ENCODE data around the gene MCM8. TPM values are rescaled to one million over a fixed set of nuclear protein-coding genes. Genes with fewer than 3 reads are reported as not detected.
A peak's percentile ranks its signal among the peaks of the same experiment; 100 is the strongest.

The MCM8 gene
- total RNA-seq, 4 donors from 2014 or later, result 4.0 to 5.6 (median 4.4) TPM

DNA sequence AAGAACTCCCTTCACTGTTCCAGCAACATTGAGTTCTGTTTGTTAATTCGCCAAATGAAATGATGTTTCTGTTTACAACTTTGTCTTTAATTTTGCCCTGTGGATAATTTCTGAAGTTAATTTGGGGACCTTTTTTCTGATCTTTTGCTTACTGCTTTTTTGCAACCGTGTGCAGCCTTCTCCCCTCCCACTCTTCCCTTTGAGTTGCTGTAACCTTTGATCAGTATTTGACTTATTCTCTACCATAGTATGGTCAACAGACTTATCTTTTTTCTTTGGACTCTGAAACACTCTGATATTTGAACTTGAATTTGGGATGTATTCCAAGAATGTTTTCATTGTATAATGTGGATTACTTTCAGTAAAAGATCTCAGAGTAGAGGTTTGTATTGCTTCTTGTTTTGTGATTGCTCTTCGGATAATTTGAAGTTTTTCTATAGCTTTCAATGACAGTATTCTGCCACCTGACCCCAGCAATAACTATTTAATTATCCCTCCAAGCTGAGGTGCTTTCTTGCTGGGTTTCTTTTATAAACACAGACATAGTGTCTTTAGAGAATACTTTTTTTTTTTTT, 57.2 kb downstream of the MCM8 start:
- TF ChIP-seq, protein P1, sequence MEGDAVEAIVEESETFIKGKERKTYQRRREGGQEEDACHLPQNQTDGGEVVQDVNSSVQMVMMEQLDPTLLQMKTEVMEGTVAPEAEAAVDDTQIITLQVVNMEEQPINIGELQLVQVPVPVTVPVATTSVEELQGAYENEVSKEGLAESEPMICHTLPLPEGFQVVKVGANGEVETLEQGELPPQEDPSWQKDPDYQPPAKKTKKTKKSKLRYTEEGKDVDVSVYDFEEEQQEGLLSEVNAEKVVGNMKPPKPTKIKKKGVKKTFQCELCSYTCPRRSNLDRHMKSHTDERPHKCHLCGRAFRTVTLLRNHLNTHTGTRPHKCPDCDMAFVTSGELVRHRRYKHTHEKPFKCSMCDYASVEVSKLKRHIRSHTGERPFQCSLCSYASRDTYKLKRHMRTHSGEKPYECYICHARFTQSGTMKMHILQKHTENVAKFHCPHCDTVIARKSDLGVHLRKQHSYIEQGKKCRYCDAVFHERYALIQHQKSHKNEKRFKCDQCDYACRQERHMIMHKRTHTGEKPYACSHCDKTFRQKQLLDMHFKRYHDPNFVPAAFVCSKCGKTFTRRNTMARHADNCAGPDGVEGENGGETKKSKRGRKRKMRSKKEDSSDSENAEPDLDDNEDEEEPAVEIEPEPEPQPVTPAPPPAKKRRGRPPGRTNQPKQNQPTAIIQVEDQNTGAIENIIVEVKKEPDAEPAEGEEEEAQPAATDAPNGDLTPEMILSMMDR (IDR thresholded peaks at IDR 0.05), result no peak
- Histone ChIP-seq H3K27me3 (no peaks in the 10 kb centered on the region), H3K9me3 (no peaks in the 10 kb centered on the region), H3K4me3 (peak overlapping the region; percentile 76 to 94 (median 85)), H3K27ac (replicated peaks in 1 of 4) (peak overlapping the region; percentile 48 to 89 (median 62)), H3K36me3 (peaks cover 14 to 30% (median 24%) of the 10 kb centered on the region in 4 donors), H3K4me1 (peaks cover 21 to 40% (median 32%) of the 10 kb centered on the region in 4 donors)
- DNase-seq (ENCODE audit: extremely low spot score), result no peak
- intact Hi-C loops (cut with DNase I), result no loop called here
- WGBS, result 50% methylated on average over 3 of the region's 3 CpGs

DNA sequence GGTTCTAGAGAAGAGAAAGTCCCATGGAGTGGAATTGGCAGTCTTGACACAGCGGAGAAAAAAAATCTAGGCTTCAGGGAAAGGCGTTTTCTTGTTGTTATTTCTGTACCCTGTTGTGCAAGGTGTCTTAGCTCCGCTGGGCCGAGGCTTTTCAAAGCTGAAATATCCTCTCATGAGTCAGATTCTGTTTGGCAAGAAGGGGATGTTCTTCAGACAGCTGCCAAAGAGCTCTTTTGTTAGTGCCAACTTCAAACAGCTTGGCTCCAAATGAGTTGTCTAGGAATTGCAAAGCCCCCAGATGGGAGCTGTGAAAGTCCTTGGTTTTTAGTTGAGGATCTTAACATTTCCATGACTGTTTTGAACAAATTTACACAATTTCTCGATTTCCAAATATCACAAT, 57.8 kb downstream of the MCM8 start:
- no peak for DNase-seq (ENCODE audit: extremely low spot score)

DNA sequence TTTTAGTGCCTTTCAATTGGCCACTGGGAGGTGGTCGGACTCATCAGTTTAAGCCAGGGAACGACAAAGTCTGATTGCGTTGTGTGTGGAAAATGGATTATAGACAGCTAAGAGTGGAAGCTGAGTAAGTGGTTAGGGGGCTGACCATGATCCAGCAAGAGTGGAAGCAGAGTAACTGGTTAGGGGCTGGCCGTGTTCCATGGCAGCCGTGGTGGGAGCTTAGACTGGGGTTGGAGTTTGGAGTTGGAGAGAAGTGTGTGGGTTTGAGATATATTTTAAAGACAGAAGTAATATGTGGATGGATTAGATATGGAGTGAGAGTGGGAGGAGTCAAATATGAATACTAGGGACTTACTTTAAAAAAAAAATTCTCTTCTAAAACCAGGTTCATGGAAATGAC, 61.7 kb downstream of the MCM8 start:
- H3K9me3 ChIP-seq, result no peaks in the 10 kb centered on the region
- 97% methylated on average over 5 of the region's 5 CpGs for WGBS
- peaks cover 14 to 21% (median 19%) of the 10 kb centered on the region in 4 donors for H3K4me1 ChIP-seq
- H3K36me3 ChIP-seq, result peaks cover 20 to 72% (median 38%) of the 10 kb centered on the region in 4 donors
- no peaks in the 10 kb centered on the region for H3K27me3 ChIP-seq
- DNase-seq (ENCODE audit: extremely low spot score), result no peak
- H3K27ac ChIP-seq (replicated peaks in 1 of 4), result no peak overlapping the region
- TF ChIP-seq EP300 (IDR thresholded peaks at IDR 0.05) (no peak), POLR2AphosphoS5 (IDR thresholded peaks at IDR 0.05) (no peak), POLR2A (IDR thresholded peaks at IDR 0.05; ENCODE audit: low read depth) (no peak)
- TF ChIP-seq, protein P1 (IDR thresholded peaks at IDR 0.05), result no peak
- intact Hi-C loops (cut with DNase I), result no loop called here
- H3K4me3 ChIP-seq, result no peak overlapping the region

More for the DNA sequence above, 57.8 kb downstream of the MCM8 start:
- Histone ChIP-seq H3K36me3 (peaks cover 14 to 37% (median 27%) of the 10 kb centered on the region in 4 donors), H3K4me3 (peak overlapping the region in 3 of 4 donors; percentile 76 to 94 (median 86)), H3K27ac (replicated peaks in 1 of 4) (peak overlapping the region; percentile 48 to 89 (median 62)), H3K4me1 (peaks cover 21 to 40% (median 32%) of the 10 kb centered on the region in 4 donors), H3K9me3 (no peaks in the 10 kb centered on the region), H3K27me3 (no peaks in the 10 kb centered on the region)
- 26% methylated on average over 5 of the region's 5 CpGs for WGBS
- TF ChIP-seq, protein P1 (IDR thresholded peaks at IDR 0.05), result no peak
- TF ChIP-seq POLR2AphosphoS5 (IDR thresholded peaks at IDR 0.05), result peak; percentile 61 to 72
- intact Hi-C loops (cut with DNase I), result no loop called here

- DNase-seq (ENCODE audit: extremely low spot score), result no peak
- peaks cover 0 to 3% (median under 1%) of the 10 kb centered on the region in 4 donors for H3K4me1 ChIP-seq
- peaks cover 20 to 74% (median 40%) of the 10 kb centered on the region in 4 donors for H3K36me3 ChIP-seq
- H3K27ac ChIP-seq (replicated peaks in 1 of 4), result no peak overlapping the region
- H3K27me3 ChIP-seq, result no peaks in the 10 kb centered on the region
- WGBS, result 89% methylated on average over 3 of the region's 3 CpGs
- intact Hi-C loops (cut with DNase I), result no loop called here
- H3K4me3 ChIP-seq, result no peak overlapping the region
- H3K9me3 ChIP-seq, result no peaks in the 10 kb centered on the region
- TF ChIP-seq, protein P1 (IDR thresholded peaks at IDR 0.05), result no peak
- TF ChIP-seq POLR2AphosphoS5 (IDR thresholded peaks at IDR 0.05), result no peak
- no peak for TF ChIP-seq EP300 (IDR thresholded peaks at IDR 0.05)
- no peak for TF ChIP-seq POLR2A (IDR thresholded peaks at IDR 0.05; ENCODE audit: low read depth)
Measured at GRCh38 chr20:6014017-6014416, 63.6 kb downstream of the MCM8 start.

- WGBS, result 89% methylated on average over 4 of the region's 4 CpGs
- H3K4me3 ChIP-seq, result no peak overlapping the region
- no peaks in the 10 kb centered on the region for H3K27me3 ChIP-seq
- DNase-seq (ENCODE audit: extremely low spot score), result no peak
- H3K9me3 ChIP-seq, result no peaks in the 10 kb centered on the region
- intact Hi-C loops (cut with DNase I), result no loop called here
- H3K4me1 ChIP-seq, result no peaks in the 10 kb centered on the region
- peaks cover 20 to 70% (median 38%) of the 10 kb centered on the region in 4 donors for H3K36me3 ChIP-seq
- no peak overlapping the region for H3K27ac ChIP-seq (replicated peaks in 1 of 4)
- no peak for TF ChIP-seq EP300 (IDR thresholded peaks at IDR 0.05)
- no peak for TF ChIP-seq POLR2AphosphoS5 (IDR thresholded peaks at IDR 0.05)
- TF ChIP-seq, protein P1 (IDR thresholded peaks at IDR 0.05), result no peak
- no peak for TF ChIP-seq POLR2A (IDR thresholded peaks at IDR 0.05; ENCODE audit: low read depth)
Measured at GRCh38 chr20:6014957-6015356, 64.5 kb downstream of the MCM8 start.
